B cell (primary cell): ENCODE measurements around the gene P2RX2. TPM values are rescaled to one million over a fixed set of nuclear protein-coding genes. Genes with fewer than 3 reads are reported as not detected.

ENCODE experiments used
- ATAC-seq: fragments of 200-7000 bp; cut with Tn5 transposase; one replicate; pipeline ENCODE4 v1.10.0; 2021; ENCODE audit warnings: low read depth, mild to moderate bottlenecking, moderate number of reproducible peaks, moderate library complexity
- CTCF ChIA-PET: fragments of 350-600 bp; sonication (Branson Sonifier 250); formaldehyde crosslinking; loops from one replicate; lab custom pipeline; 2021; ENCODE audit warnings: antibody characterized with exemption, inconsistent platforms; lab: Charles Lee
- POLR2A ChIA-PET: fragments of 350-600 bp; sonication (Branson Sonifier 250); formaldehyde crosslinking; loops from one replicate; lab custom pipeline; 2021; ENCODE audit warnings: antibody characterized with exemption; lab: Charles Lee
- DNase-seq: peaks from one replicate; pipeline ENCODE4 v3.0.0; 2013
- H2AFZ ChIP-seq: 2 replicates; pipeline ENCODE4 v1.6.1; 2012; ENCODE audit warnings: mild to moderate bottlenecking, low read depth, low read length; ENCODE audit not compliant: insufficient read depth, poor library complexity, severe bottlenecking
- H3K27ac ChIP-seq, 2 donors: 1 replicate in 1 of 2; 2 replicates in 1 of 2; pipeline ENCODE4 v1.5.1; 2012 to 2013; ENCODE audit warnings: low read length in 2 of 2, mild to moderate bottlenecking in 2 of 2, moderate library complexity in 1 of 2
- H3K27me3 ChIP-seq, 4 experiments: fragments of 200-600 bp in 1 of 4; sonication (generic) in 1 of 4; replicated peaks in 1 of 4; 1 replicate in 2 of 4; 2 replicates in 2 of 4; pipeline versions ENCODE4 v1.6.1 to v1.7.0; 2013 to 2016; ENCODE audit warnings: low read length in 3 of 4, mild to moderate bottlenecking in 2 of 4, mixed read lengths in 1 of 4, moderate library complexity in 1 of 4; ENCODE audit not compliant: insufficient read depth in 4 of 4, control insufficient read depth in 3 of 4; ENCODE audit errors: control extremely low read depth in 1 of 4
- H3K36me3 ChIP-seq, 2 experiments: replicated peaks in 1 of 2; 1 replicate in 1 of 2; 2 replicates in 1 of 2; pipeline versions ENCODE4 v1.6.1 to v1.7.1; 2013; ENCODE audit warnings: low read length in 1 of 2; ENCODE audit not compliant: insufficient read depth in 2 of 2, control insufficient read depth in 1 of 2; ENCODE audit errors: control extremely low read depth in 1 of 2, extremely low read depth in 1 of 2
- H3K4me1 ChIP-seq, 2 donors: fragments of 200-600 bp in 1 of 2; sonication (generic) in 1 of 2; 1 replicate in 1 of 2; 2 replicates in 1 of 2; pipeline versions ENCODE4 v1.5.1 to v1.6.1; 2013 to 2017; ENCODE audit warnings: low read length in 2 of 2; ENCODE audit not compliant: control insufficient read depth in 2 of 2, insufficient read depth in 2 of 2
- H3K4me2 ChIP-seq: replicated peaks from 2 replicates; pipeline ENCODE3; 2012; ENCODE audit warnings: mild to moderate bottlenecking, low read depth, low read length; ENCODE audit not compliant: poor library complexity, severe bottlenecking
- H3K4me3 ChIP-seq, 5 experiments: fragments of 200-600 bp in 1 of 5; sonication (generic) in 1 of 5; 1 replicate in 3 of 5; 2 replicates in 2 of 5; pipeline versions ENCODE4 v1.5.1 to v1.7.0; 2011 to 2016; ENCODE audit warnings: low read length in 4 of 5, mild to moderate bottlenecking in 4 of 5, low read depth in 2 of 5, control low read depth in 1 of 5, moderate library complexity in 1 of 5; ENCODE audit not compliant: insufficient read depth in 1 of 5; ENCODE audit errors: control extremely low read depth in 1 of 5, extremely low read depth in 1 of 5
- H3K79me2 ChIP-seq: fragments of 200-600 bp; sonication (generic); one replicate; pipeline ENCODE4 v1.6.0; 2016; ENCODE audit warnings: low read length; ENCODE audit not compliant: control insufficient read depth, insufficient read depth
- H3K9ac ChIP-seq: fragments of 200-600 bp; sonication (generic); 2 replicates; pipeline ENCODE4 v1.6.1; 2017; ENCODE audit warnings: mild to moderate bottlenecking, low read length, moderate library complexity
- H3K9me3 ChIP-seq, 3 donors: one replicate each; pipeline versions ENCODE4 v1.6.1 to v1.7.1; 2013; ENCODE audit warnings: low read length in 2 of 3; ENCODE audit not compliant: control insufficient read depth in 2 of 3, insufficient read depth in 1 of 3; ENCODE audit errors: control extremely low read depth in 1 of 3
- H4K20me1 ChIP-seq: 2 replicates; pipeline ENCODE4 v1.6.0; 2012; ENCODE audit warnings: mild to moderate bottlenecking, low read length; ENCODE audit not compliant: insufficient read depth, control insufficient read depth, poor library complexity, severe bottlenecking
- H3K27ac Mint-ChIP-seq: one replicate; pipeline ENCODE4 v1.8.0; 2021; ENCODE audit warnings: mixed read lengths
- H3K27me3 Mint-ChIP-seq: one replicate; pipeline ENCODE4 v1.8.0; 2021; ENCODE audit warnings: mixed read lengths
- H3K4me1 Mint-ChIP-seq: one replicate; pipeline ENCODE4 v1.8.0; 2021; ENCODE audit warnings: mixed read lengths
- H3K4me3 Mint-ChIP-seq: one replicate; pipeline ENCODE4 v1.8.0; 2021; ENCODE audit warnings: mixed read lengths
- H3K9me3 Mint-ChIP-seq: one replicate; pipeline ENCODE4 v1.8.0; 2022; ENCODE audit warnings: mixed read lengths; ENCODE audit not compliant: insufficient read depth
- EZH2 ChIP-seq: IDR thresholded peaks from 2 replicates; pipeline ENCODE4 v1.6.1; 2012; ENCODE audit warnings: borderline replicate concordance, low read depth, mild to moderate bottlenecking, moderate library complexity, low read length; ENCODE audit not compliant: insufficient read depth, poor library complexity, severe bottlenecking
- WGBS: methylation state at CpG from one replicate; pipeline ENCODE4 v1.1.5; 2013; ENCODE audit warnings: missing lambda C conversion rate; ENCODE audit not compliant: insufficient coverage; 5-methylcytosine and 5-hydroxymethylcytosine counted together
- intact Hi-C: fragments of 100-400 bp; cut with micrococcal nuclease; formaldehyde crosslinking; loops from one replicate; pipeline ENCODE4 v1.10.0; 2022
- polyA plus RNA-seq: library from polyadenylated mRNA; depleted of rRNA; stranded (reverse); fragments of >200 nt; gene quantifications from 2 replicates; pipeline ENCODE4 v1.2.3, GENCODE V29; 2012
- total RNA-seq, 2 donors: library from RNA; stranded (reverse); fragments of 120-200 nt in 1 of 2; gene quantifications; 1 replicate in 1 of 2; 2 replicates in 1 of 2; pipeline versions ENCODE4 v1.2.3 to v1.2.4, GENCODE V29; 2013 to 2022
- TF ChIP-seq, protein P1 (sequence below): fragments of 200-600 bp; IDR thresholded peaks from one replicate; pipeline ENCODE4 v1.8.0; 2022; ENCODE audit warnings: antibody characterized with exemption, mild to moderate bottlenecking

The P2RX2 gene
- total and polyA plus RNA-seq, 2 donors (not counting 1 experiment from before 2014, with no cell fraction given) = not detected

DNA sequence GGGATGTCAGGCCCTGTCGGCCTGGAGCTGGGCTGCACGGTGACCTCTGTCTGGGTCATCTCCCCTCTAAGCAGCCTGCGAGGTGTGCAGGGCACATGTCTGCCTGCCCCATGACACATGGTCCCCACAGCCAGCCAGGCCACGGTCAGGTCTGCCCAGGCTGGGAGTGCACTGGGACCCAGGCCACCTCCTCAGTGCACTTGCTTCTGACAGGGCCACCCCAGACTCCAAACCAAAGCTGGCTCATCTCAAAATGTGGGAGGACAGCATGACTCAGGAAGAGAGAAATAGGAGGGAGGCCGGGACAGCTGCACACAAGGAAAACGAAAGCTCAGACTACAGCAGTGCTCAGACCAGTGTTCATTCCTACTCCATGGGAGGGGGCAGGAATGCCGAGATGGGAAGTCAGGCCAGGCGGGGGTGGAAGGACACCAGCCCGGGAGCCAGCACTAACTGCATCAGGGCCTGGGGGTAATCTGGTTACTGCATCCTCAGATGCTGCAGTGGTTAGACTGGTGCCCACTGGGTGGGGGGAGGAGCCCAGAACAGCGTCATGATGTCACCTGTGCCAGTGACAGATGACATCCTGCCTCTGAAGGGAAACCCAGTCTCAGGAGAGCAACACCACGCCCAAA lies 4.0 kb downstream of the P2RX2 start:
- H3K9ac ChIP-seq = no peak overlapping the region
- H3K27ac ChIP-seq = no peak overlapping the region
- Mint-ChIP-seq H3K27ac (peak overlapping the region; percentile 37), H3K4me1 (peaks cover 6% of the 10 kb centered on the region), H3K9me3 (no peaks in the 10 kb centered on the region), H3K27me3 (peaks cover 10% of the 10 kb centered on the region), H3K4me3 (no peak overlapping the region)
- ATAC-seq (no peak), DNase-seq (no peak)
- no peak overlapping the region for H3K4me3 ChIP-seq
- H2AFZ ChIP-seq = no peak overlapping the region
- H3K9me3 ChIP-seq = peaks cover 0 to 8% (median 3%) of the 10 kb centered on the region in 3 donors
- no peaks in the 10 kb centered on the region for H4K20me1 ChIP-seq
- POLR2A ChIA-PET = no interaction called here
- H3K79me2 ChIP-seq = no peaks in the 10 kb centered on the region
- TF ChIP-seq EZH2 = no peak
- TF ChIP-seq, protein P1, sequence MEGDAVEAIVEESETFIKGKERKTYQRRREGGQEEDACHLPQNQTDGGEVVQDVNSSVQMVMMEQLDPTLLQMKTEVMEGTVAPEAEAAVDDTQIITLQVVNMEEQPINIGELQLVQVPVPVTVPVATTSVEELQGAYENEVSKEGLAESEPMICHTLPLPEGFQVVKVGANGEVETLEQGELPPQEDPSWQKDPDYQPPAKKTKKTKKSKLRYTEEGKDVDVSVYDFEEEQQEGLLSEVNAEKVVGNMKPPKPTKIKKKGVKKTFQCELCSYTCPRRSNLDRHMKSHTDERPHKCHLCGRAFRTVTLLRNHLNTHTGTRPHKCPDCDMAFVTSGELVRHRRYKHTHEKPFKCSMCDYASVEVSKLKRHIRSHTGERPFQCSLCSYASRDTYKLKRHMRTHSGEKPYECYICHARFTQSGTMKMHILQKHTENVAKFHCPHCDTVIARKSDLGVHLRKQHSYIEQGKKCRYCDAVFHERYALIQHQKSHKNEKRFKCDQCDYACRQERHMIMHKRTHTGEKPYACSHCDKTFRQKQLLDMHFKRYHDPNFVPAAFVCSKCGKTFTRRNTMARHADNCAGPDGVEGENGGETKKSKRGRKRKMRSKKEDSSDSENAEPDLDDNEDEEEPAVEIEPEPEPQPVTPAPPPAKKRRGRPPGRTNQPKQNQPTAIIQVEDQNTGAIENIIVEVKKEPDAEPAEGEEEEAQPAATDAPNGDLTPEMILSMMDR = no peak
- no peak overlapping the region for H3K4me2 ChIP-seq
- H3K27me3 ChIP-seq = peaks cover 0 to 14% (median 5%) of the 10 kb centered on the region in 4 experiments
- CTCF ChIA-PET = interaction anchor here (1.0 kb wide), 1 partner anchor 207 kb away, joined by 3 read pairs; no protein-coding TSS in a partner anchor
- peaks cover 0 to 3% of the 10 kb centered on the region in 2 donors for H3K4me1 ChIP-seq
- peaks cover 0 to 3% of the 10 kb centered on the region in 2 experiments for H3K36me3 ChIP-seq
- 90% methylated on average over 9 of the region's 11 CpGs for WGBS
- intact Hi-C loops = no loop called here
